Measurements from ENCODE around the gene COL6A2. TPM values are rescaled to one million over a fixed set of nuclear protein-coding genes. Genes with fewer than 3 reads are reported as not detected.
"Not testable (repeated sequence)": the region's sequence is repeated elsewhere in the genome, so short reads cannot be mapped to it uniquely, and the experiment has no call there.

Gene COL6A2
- total RNA-seq, 1 donor from 2014 or later = 18.5 TPM

DNA sequence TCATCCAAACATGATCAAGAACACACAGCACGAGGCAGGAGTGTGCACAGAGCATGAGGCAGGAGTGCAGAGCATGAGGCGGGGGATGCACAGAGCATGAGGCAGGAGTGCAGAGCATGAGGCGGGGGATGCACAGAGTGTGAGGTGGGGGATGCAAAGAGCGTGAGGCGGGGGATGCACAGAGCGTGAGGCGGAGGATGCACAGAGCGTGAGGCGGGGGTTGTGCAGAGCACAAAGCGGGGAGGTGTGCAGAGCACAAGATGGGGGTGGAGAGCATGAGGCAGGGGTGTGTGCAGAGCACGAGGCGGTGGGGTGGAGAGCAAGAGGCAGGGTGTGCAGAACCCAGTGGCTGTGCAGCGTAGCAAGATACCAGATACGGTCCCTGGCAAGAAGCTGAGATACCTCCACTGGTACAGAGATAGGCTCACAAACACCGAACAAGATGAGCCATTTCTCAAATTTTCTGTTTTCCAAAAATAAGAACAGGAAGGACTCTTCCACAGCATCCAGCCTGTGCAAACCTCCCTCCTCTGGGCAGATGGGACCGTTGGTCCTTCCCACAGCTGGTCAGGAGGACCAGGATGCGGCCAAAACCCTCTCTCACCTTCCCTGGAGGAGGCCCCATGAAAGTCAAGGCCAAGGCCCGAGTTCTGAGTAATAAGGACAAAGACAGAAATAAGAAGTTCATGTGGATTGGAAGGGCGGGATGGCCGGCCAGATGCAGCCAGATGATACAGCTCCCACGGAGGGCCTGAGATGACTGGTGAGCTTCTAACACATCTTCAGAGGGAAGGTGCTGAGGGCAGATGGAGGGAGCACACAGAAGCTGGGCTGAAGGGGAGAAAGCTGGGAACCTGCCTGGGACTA, 74.3 kb downstream of the COL6A2 start:
- Mint-ChIP-seq H3K36me3 (ENCODE audit: low read depth) (peaks cover 29% of the 10 kb centered on the region), H3K27me3 (ENCODE audit: low read depth) (no peaks in the 10 kb centered on the region), H3K9me3 (peaks cover 19% of the 10 kb centered on the region), H3K4me3 (no peak overlapping the region), H3K27ac (ENCODE audit: unreplicated experiment) (no peak overlapping the region), H3K4me1 (no peaks in the 10 kb centered on the region)
- no peak for DNase-seq (ENCODE audit: low read depth, low spot score)
- TF ChIP-seq, protein P1, sequence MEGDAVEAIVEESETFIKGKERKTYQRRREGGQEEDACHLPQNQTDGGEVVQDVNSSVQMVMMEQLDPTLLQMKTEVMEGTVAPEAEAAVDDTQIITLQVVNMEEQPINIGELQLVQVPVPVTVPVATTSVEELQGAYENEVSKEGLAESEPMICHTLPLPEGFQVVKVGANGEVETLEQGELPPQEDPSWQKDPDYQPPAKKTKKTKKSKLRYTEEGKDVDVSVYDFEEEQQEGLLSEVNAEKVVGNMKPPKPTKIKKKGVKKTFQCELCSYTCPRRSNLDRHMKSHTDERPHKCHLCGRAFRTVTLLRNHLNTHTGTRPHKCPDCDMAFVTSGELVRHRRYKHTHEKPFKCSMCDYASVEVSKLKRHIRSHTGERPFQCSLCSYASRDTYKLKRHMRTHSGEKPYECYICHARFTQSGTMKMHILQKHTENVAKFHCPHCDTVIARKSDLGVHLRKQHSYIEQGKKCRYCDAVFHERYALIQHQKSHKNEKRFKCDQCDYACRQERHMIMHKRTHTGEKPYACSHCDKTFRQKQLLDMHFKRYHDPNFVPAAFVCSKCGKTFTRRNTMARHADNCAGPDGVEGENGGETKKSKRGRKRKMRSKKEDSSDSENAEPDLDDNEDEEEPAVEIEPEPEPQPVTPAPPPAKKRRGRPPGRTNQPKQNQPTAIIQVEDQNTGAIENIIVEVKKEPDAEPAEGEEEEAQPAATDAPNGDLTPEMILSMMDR (conservative IDR thresholded peaks at IDR 0.05) = no peak

DNA sequence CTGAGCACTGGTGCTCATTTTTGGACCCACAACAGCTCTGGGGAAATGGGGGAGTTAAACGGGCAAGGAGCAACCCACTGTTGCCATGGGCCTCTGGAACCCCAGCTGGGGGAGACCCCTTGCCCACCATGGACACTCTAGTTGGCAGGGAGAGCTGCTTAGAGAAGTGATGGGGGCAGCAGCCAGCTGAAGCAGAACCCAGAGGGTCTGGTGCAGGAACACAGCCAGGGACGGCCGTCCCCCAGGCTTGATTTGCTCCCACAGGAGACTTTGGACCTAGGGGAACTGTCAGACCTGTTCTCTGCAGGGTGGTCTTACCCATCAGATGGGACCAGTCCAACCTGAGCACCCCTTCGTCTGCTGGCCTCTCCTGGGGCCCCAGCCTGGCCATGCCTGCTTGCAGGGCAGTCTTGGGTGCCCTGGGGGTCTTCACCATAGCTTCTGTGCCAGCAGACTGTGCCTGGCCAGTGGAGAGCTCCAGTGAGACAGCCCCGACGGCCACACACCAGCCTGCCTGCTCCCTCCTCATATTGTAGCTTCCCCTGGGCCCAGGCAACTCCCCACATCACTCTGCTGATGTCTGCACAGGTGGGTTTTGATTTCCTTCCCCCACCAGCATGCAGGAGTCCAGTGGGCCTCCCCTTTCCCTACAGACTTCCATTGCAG, 75.1 kb downstream of the COL6A2 start:
- peaks cover 22% of the 10 kb centered on the region for H3K9me3 Mint-ChIP-seq
- TF ChIP-seq, protein P1 (conservative IDR thresholded peaks at IDR 0.05) = no peak
- H3K4me3 Mint-ChIP-seq = no peak overlapping the region
- peaks cover 35% of the 10 kb centered on the region for H3K36me3 Mint-ChIP-seq (ENCODE audit: low read depth)
- no peak for DNase-seq (ENCODE audit: low read depth, low spot score)
- H3K27me3 Mint-ChIP-seq (ENCODE audit: low read depth) = no peaks in the 10 kb centered on the region
- no peak overlapping the region for H3K27ac Mint-ChIP-seq (ENCODE audit: unreplicated experiment)
- H3K4me1 Mint-ChIP-seq = peaks cover under 1% of the 10 kb centered on the region

DNA sequence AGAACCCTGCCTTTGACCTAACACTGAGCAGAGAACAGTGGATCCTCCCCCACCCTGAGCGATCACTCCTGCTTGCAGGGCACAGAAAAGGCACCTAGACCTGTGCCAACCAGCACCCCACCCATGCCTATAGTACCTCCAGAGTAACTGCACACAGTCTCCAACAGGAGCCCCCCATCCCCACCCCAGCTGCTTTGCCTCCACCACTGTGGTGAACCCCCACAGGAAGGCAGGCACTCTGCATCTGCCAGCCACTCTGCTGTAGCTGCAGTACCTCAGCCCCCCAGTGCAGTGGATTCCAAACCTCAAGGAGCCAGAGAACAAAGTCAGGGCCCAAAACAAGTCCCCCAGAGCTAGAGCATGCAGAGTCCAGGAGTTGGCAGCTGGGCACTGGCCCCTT, 75.7 kb downstream of the COL6A2 start:
- peaks cover 37% of the 10 kb centered on the region for H3K36me3 Mint-ChIP-seq (ENCODE audit: low read depth)
- TF ChIP-seq, protein P1 (conservative IDR thresholded peaks at IDR 0.05) = no peak
- no peaks in the 10 kb centered on the region for H3K27me3 Mint-ChIP-seq (ENCODE audit: low read depth)
- H3K4me3 Mint-ChIP-seq = no peak overlapping the region
- no peak for DNase-seq (ENCODE audit: low read depth, low spot score)
- H3K9me3 Mint-ChIP-seq = peaks cover 22% of the 10 kb centered on the region
- H3K4me1 Mint-ChIP-seq = peaks cover 4% of the 10 kb centered on the region
- H3K27ac Mint-ChIP-seq (ENCODE audit: unreplicated experiment) = no peak overlapping the region

DNA sequence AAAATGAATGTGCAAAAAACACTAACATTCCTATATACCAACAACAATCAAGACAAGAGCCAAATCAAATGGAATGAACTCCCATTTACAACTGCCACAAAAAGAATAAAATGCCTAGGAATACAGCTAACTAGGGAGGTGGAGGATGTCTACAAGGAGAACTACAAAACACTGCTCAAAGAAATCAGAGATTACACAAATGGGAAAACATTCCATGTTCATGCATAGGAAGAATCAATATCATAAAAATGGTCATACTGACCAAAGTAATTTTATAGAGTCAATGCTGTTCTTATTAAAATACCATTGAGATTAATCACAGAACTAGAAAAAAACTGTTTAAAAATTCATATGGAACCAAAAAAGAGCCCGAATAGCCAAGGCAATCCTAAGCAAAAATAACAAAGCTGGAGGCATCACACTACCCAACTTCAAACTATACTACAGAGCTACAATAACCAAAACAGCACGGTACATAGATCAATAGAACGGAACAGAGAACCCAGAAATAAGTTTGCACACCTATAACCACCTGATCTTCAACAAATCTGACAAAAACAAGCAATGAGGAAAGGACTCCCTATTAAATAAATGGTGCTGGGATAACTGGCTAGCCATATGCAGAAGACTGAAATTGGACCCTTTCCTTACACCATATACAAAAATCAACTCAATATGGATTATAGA, 78.7 kb downstream of the COL6A2 start:
- H3K27ac Mint-ChIP-seq (ENCODE audit: unreplicated experiment) = not testable (repeated sequence)

DNA sequence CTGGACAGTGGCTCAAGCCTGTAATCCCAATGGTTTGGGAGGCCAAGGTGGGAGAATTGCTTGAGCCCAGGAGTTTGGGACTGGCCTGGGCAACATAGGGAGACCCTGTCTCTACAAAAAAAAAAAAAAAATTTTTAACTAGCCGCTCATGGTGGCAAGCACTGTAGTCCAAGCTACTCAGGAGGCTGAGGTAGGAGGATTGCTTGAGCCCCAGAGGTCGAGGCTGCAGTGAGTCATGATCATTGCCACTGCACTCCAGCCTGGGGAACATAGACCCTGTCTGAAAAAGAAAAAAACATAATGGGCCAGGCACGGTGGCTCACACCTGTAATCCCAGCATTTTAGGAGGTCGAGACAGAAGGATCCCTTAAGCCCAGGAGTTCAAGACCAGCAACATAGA, 81.0 kb downstream of the COL6A2 start:
- no peaks in the 10 kb centered on the region for H3K27me3 Mint-ChIP-seq (ENCODE audit: low read depth)
- peaks cover 31% of the 10 kb centered on the region for H3K36me3 Mint-ChIP-seq (ENCODE audit: low read depth)
- peaks cover 22% of the 10 kb centered on the region for H3K9me3 Mint-ChIP-seq

More for the DNA sequence above, 78.7 kb downstream of the COL6A2 start:
- not testable (repeated sequence) for H3K27me3 Mint-ChIP-seq (ENCODE audit: low read depth); DNase-seq (ENCODE audit: low read depth, low spot score); H3K4me3 Mint-ChIP-seq; H3K4me1 Mint-ChIP-seq
- H3K9me3 Mint-ChIP-seq = peaks cover 22% of the 10 kb centered on the region
- peaks cover 37% of the 10 kb centered on the region for H3K36me3 Mint-ChIP-seq (ENCODE audit: low read depth)

More for the DNA sequence above, 81.0 kb downstream of the COL6A2 start:
- H3K4me3 Mint-ChIP-seq = peak overlapping the region; percentile 23
- H3K4me1 Mint-ChIP-seq = peaks cover 4% of the 10 kb centered on the region
- H3K27ac Mint-ChIP-seq (ENCODE audit: unreplicated experiment) = no peak overlapping the region
- no peak for DNase-seq (ENCODE audit: low read depth, low spot score)
- TF ChIP-seq, protein P1 (conservative IDR thresholded peaks at IDR 0.05) = no peak

Other genes with a start within 250 kb of the COL6A2 start
- 118 and 120 TPM in 2 replicates for gene COL6A1, start 116.3 kb upstream of the COL6A2 start, total RNA-seq
- gene FTCD, start 57.5 kb downstream of the COL6A2 start, total RNA-seq = 1.4 and 1.8 TPM in 2 replicates
- gene SPATC1L, start 86.3 kb downstream of the COL6A2 start, total RNA-seq = 27.5 and 28.1 TPM in 2 replicates
- 218 and 225 TPM in 2 replicates for gene LSS, start 130.7 kb downstream of the COL6A2 start, total RNA-seq
- 142 and 153 TPM in 2 replicates for gene MCM3AP, start 187.5 kb downstream of the COL6A2 start, total RNA-seq
- 23.0 and 23.1 TPM in 2 replicates for gene YBEY, start 188.2 kb downstream of the COL6A2 start, total RNA-seq
- 61.0 and 61.5 TPM in 2 replicates for gene C21orf58, start 225.8 kb downstream of the COL6A2 start, total RNA-seq
- gene PCNT, start 226.0 kb downstream of the COL6A2 start, total RNA-seq = 54.8 and 60.4 TPM in 2 replicates

All from neural crest cell (in vitro differentiated cells).